Peyer's patch (tissue), 4 donors: ENCODE measurements around the gene CCDC149.

Source experiments
- CTCF ChIP-seq, 6 experiments: fragments of 450-650 bp in 4 of 6; fragments of 200-600 bp in 2 of 6; sonication (generic) in 1 of 6; IDR thresholded peaks; one replicate each; pipeline ENCODE4 v1.5.1; 2017 to 2019; ENCODE audit warnings: antibody characterized with exemption in 6 of 6, mild to moderate bottlenecking in 3 of 6, moderate library complexity in 1 of 6
- POLR2A ChIP-seq, 2 donors: fragments of 450-650 bp; IDR thresholded peaks; one replicate each; pipeline ENCODE4 v1.5.1; 2017; ENCODE audit warnings: antibody characterized with exemption in 2 of 2, mild to moderate bottlenecking in 2 of 2, moderate library complexity in 2 of 2

DNA sequence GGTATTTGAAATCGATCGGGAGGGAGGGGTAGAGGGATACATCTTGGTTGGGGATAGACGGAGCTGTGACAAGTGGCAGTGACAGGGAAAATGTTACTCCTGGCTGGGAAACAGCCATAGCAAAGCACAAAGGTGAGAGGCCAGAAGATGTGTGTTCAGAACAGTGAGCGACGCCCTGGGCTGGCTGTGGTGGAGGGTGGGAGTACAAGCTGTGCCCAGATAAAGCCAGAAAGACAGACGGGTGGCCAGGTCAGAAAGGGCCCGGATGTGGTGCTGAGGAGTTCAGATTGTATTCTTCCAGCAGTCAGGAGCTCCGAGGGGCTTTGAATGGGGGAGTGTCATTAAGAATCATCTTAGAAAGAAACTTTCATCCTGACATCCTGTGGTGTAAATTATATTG, 27.9 kb downstream of the CCDC149 start:
- TF ChIP-seq POLR2A (IDR thresholded peaks at IDR 0.05) (no peak), CTCF (IDR thresholded peaks at IDR 0.05) (no peak)
